Heart left ventricle (tissue), 13 donors: Measurements from ENCODE around the gene PTRH1.

ENCODE experiments used
- CTCF ChIP-seq, 12 donors: fragments of 200-600 bp; sonication (generic) in 4 of 12; IDR thresholded peaks; one replicate each; pipeline versions ENCODE4 v1.5.0 to v1.8.0; 2018 to 2022; ENCODE audit warnings: antibody characterized with exemption in 12 of 12, mild to moderate bottlenecking in 5 of 12
- POLR2A ChIP-seq, 2 donors: fragments of 450-650 bp; IDR thresholded peaks; one replicate each; pipeline ENCODE4 v1.6.1; 2017; ENCODE audit warnings: antibody characterized with exemption in 2 of 2, mild to moderate bottlenecking in 2 of 2, moderate library complexity in 2 of 2
- donor health status: ischemic (EF 13 %, LVEDD 7.1; RV severe dilation, severe dysfunction).
- donor health status: DM: no; HTN: yes; CAD: no.
- donor health status: DM: no; HTN: no; CAD: no.
- donor health status: ischemic (EF 25% LVEDD 6.9; RV normal size, moderate dysfunction).
- donor health status: ischemic (EF 25% LVEDD 5.7; RV mildly dilated, moderate dysfunction).
- donor health status: ischemic (EF 35%, LVEDD 5.7; RV mildly dilated, moderate dysfunction).
- donor health status: nonischemic (EF 11% LVEDD 7.7; RV severe dilation, severe dysfunction).
- donor health status: DM: yes; HTN: yes; CAD: no.
- donor health status: PGD.
- donor health status: ischemic (EF 29% LVEDD 5.4; RV normal size, mild dysfunction).
- donor health status: nonischemic (EF 23%, LVEDD 6.1; RV moderate dilation, normal function).

GRCh38 chr9:127679506-127679905, 36.0 kb downstream of the PTRH1 start:
- no peak for TF ChIP-seq CTCF (IDR thresholded peaks at IDR 0.05)
- no peak for TF ChIP-seq POLR2A (IDR thresholded peaks at IDR 0.05)
